ENCODE results near the gene DNAJC28. TPM values are rescaled to one million over a fixed set of nuclear protein-coding genes. Genes with fewer than 3 reads are reported as not detected.

Gene DNAJC28
- polyA plus RNA-seq, 5 donors, result 3.0 to 4.6 (median 3.4) TPM

Other genes starting within 250 kb of the DNAJC28 start
- gene IL10RB, start 225.3 kb downstream of the DNAJC28 start, polyA plus RNA-seq (ENCODE audit: insufficient read depth in 1 of 5, insufficient read length in 5 of 5, low replicate concordance in 1 of 5), result 10 to 100 TPM; 24.0 to 30.2 (median 29.8) TPM
- gene IFNAR1, start 166.7 kb downstream of the DNAJC28 start, polyA plus RNA-seq (ENCODE audit: insufficient read depth in 1 of 5, insufficient read length in 5 of 5, low replicate concordance in 1 of 5), result 10 to 100 TPM; 24.3 to 35.1 (median 34.6) TPM
- 10 to 100 TPM; 69.5 to 83.6 (median 75.5) TPM for gene IFNGR2, start 88.3 kb downstream of the DNAJC28 start, polyA plus RNA-seq (ENCODE audit: insufficient read depth in 1 of 5, insufficient read length in 5 of 5, low replicate concordance in 1 of 5)
- gene TMEM50B, start 11.7 kb downstream of the DNAJC28 start, polyA plus RNA-seq (ENCODE audit: insufficient read depth in 1 of 5, insufficient read length in 5 of 5, low replicate concordance in 1 of 5), result 10 to 100 TPM; 52.8 to 96.0 (median 56.1) TPM
- gene GART, start 50.4 kb upstream of the DNAJC28 start, polyA plus RNA-seq (ENCODE audit: insufficient read depth in 1 of 5, insufficient read length in 5 of 5, low replicate concordance in 1 of 5), result 10 to 100 TPM; 66.2 to 93.3 (median 77.4) TPM
- 100 to 1,000 TPM; 299 to 439 (median 420) TPM for gene SON, start 51.3 kb upstream of the DNAJC28 start, polyA plus RNA-seq (ENCODE audit: insufficient read depth in 1 of 5, insufficient read length in 5 of 5, low replicate concordance in 1 of 5)
- gene DONSON, start 97.0 kb upstream of the DNAJC28 start, polyA plus RNA-seq (ENCODE audit: insufficient read depth in 1 of 5, insufficient read length in 5 of 5, low replicate concordance in 1 of 5), result 10 to 100 TPM; 32.3 to 51.6 (median 42.4) TPM
- gene CRYZL1, start 150.0 kb upstream of the DNAJC28 start, polyA plus RNA-seq (ENCODE audit: insufficient read depth in 1 of 5, insufficient read length in 5 of 5, low replicate concordance in 1 of 5), result 10 to 100 TPM; 48.9 to 79.3 (median 76.7) TPM
- gene ITSN1, start 150.8 kb upstream of the DNAJC28 start, polyA plus RNA-seq (ENCODE audit: insufficient read depth in 1 of 5, insufficient read length in 5 of 5, low replicate concordance in 1 of 5), result 10 to 100 TPM; 39.1 to 57.2 (median 48.7) TPM

Data from right lung (tissue), 5 donors.